ENCODE measurements around the gene BCL2L13.
A peak's percentile ranks its signal among the peaks of the same experiment; 100 is the strongest.
"Not testable (repeated sequence)": the region's sequence is repeated elsewhere in the genome, so short reads cannot be mapped to it uniquely, and the experiment has no call there.

Gene BCL2L13

GRCh38 chr22:17695986-17696385 lies 57.4 kb downstream of the BCL2L13 start:
- no peak for DNase-seq

- DNase-seq: not testable (repeated sequence)
These were observed 58.6 kb downstream of the BCL2L13 start for GRCh38 chr22:17697196-17697595.

- not testable (repeated sequence) for DNase-seq
These were observed 59.7 kb downstream of the BCL2L13 start for GRCh38 chr22:17698276-17698675.

- no peak for DNase-seq
These were observed 60.4 kb downstream of the BCL2L13 start for GRCh38 chr22:17698948-17699347.

GRCh38 chr22:17699696-17700340 lies 61.3 kb downstream of the BCL2L13 start:
- no peak for DNase-seq

- DNase-seq: no peak
These were observed 62.2 kb downstream of the BCL2L13 start for GRCh38 chr22:17700778-17701177.

- DNase-seq: no peak
These were observed 65.3 kb downstream of the BCL2L13 start for GRCh38 chr22:17703811-17704210.

GRCh38 chr22:17705546-17705945 lies 67.0 kb downstream of the BCL2L13 start:
- no peak for DNase-seq

GRCh38 chr22:17705951-17706900 lies 67.7 kb downstream of the BCL2L13 start:
- DNase-seq: peak; percentile 58

GRCh38 chr22:17706947-17707346 lies 68.4 kb downstream of the BCL2L13 start:
- DNase-seq: no peak

- DNase-seq: no peak
These were observed 69.0 kb downstream of the BCL2L13 start for GRCh38 chr22:17707526-17707925.

- no peak for DNase-seq
These were observed 71.5 kb downstream of the BCL2L13 start for GRCh38 chr22:17710023-17710422.

- DNase-seq: no peak
These were observed 73.9 kb downstream of the BCL2L13 start for GRCh38 chr22:17712441-17712840.

- no peak for DNase-seq
These were observed 78.0 kb downstream of the BCL2L13 start for GRCh38 chr22:17716529-17716928.

- no peak for DNase-seq
These were observed 79.2 kb downstream of the BCL2L13 start for GRCh38 chr22:17717708-17718107.

- no peak for DNase-seq
These were observed 81.4 kb downstream of the BCL2L13 start for GRCh38 chr22:17719911-17720310.

- no peak for DNase-seq
These were observed 85.7 kb downstream of the BCL2L13 start for GRCh38 chr22:17724241-17724640.

GRCh38 chr22:17724678-17725499 lies 86.3 kb downstream of the BCL2L13 start:
- no peak for DNase-seq

- DNase-seq: no peak
These were observed 86.9 kb downstream of the BCL2L13 start for GRCh38 chr22:17725500-17725796.

GRCh38 chr22:17726006-17726927 lies 87.7 kb downstream of the BCL2L13 start:
- DNase-seq: no peak

GRCh38 chr22:17726928-17727897 lies 88.7 kb downstream of the BCL2L13 start:
- no peak for DNase-seq

All from NCI-H510A treated with DMSO at 0.1 percent for 48 hours (cell line).